Liver (tissue), 9 donors: Measurements from ENCODE around the gene MGP. TPM values are rescaled to one million over a fixed set of nuclear protein-coding genes. Genes with fewer than 3 reads are reported as not detected.
A peak's percentile ranks its signal among the peaks of the same experiment; 100 is the strongest.

Experiments used
- DNase-seq: peaks from one replicate; pipeline ENCODE4 v3.0.0-alpha.2; 2017; ENCODE audit warnings: low spot score
- H3K27ac ChIP-seq, 2 donors: one replicate each; pipeline ENCODE4 v1.7.0; 2013; ENCODE audit warnings: inconsistent platforms in 2 of 2, low read length in 2 of 2, control low read depth in 1 of 2, low read depth in 1 of 2, mild to moderate bottlenecking in 1 of 2
- H3K27me3 ChIP-seq, 4 donors: one replicate each; pipeline versions ENCODE4 v1.6.1 to v1.7.0; 2013; ENCODE audit warnings: low read length in 3 of 4, inconsistent platforms in 1 of 4, mild to moderate bottlenecking in 1 of 4, moderate library complexity in 1 of 4; ENCODE audit not compliant: control insufficient read depth in 4 of 4, insufficient read depth in 4 of 4
- H3K36me3 ChIP-seq, 4 donors: one replicate each; pipeline versions ENCODE4 v1.6.1 to v1.7.0; 2013; ENCODE audit warnings: low read length in 3 of 4, mild to moderate bottlenecking in 3 of 4, low read depth in 1 of 4, moderate library complexity in 1 of 4; ENCODE audit not compliant: control insufficient read depth in 4 of 4, insufficient read depth in 3 of 4
- H3K4me1 ChIP-seq, 4 donors: one replicate each; pipeline versions ENCODE4 v1.6.1 to v1.7.0; 2013; ENCODE audit warnings: low read length in 3 of 4, mild to moderate bottlenecking in 3 of 4, moderate library complexity in 1 of 4; ENCODE audit not compliant: control insufficient read depth in 4 of 4, insufficient read depth in 4 of 4
- H3K4me3 ChIP-seq, 3 donors: one replicate each; pipeline versions ENCODE4 v1.6.1 to v1.7.0; 2013; ENCODE audit warnings: low read length in 3 of 3, control low read depth in 1 of 3, low read depth in 1 of 3, mild to moderate bottlenecking in 1 of 3
- H3K9ac ChIP-seq, 2 donors: one replicate each; pipeline ENCODE4 v1.7.0; 2013; ENCODE audit warnings: low read length in 2 of 2, mild to moderate bottlenecking in 2 of 2, moderate library complexity in 2 of 2, control low read depth in 1 of 2, low read depth in 1 of 2
- H3K9me3 ChIP-seq, 4 donors: one replicate each; pipeline versions ENCODE4 v1.6.1 to v1.7.0; 2013; ENCODE audit warnings: low read length in 3 of 4; ENCODE audit not compliant: control insufficient read depth in 4 of 4
- CTCF ChIP-seq: fragments of 150-350 bp; IDR thresholded peaks from 2 replicates; pipeline ENCODE4 v1.5.1; 2017; ENCODE audit warnings: improper control_type of control experiment, low read depth, low read length; ENCODE audit not compliant: missing input control
- HNF4A ChIP-seq, 2 donors: conservative IDR thresholded peaks; 2 replicates each; pipeline ENCODE4 v1.6.1; 2016; ENCODE audit warnings: antibody characterized with exemption in 2 of 2, mild to moderate bottlenecking in 2 of 2
- MAX ChIP-seq: IDR thresholded peaks from 2 replicates; pipeline ENCODE4 v1.6.1; 2016; ENCODE audit warnings: antibody characterized with exemption
- REST ChIP-seq: IDR thresholded peaks from 2 replicates; pipeline ENCODE4 v1.6.1; 2016; ENCODE audit warnings: antibody characterized with exemption, mild to moderate bottlenecking
- RXRA ChIP-seq, 2 donors: IDR thresholded peaks; 2 replicates each; pipeline ENCODE4 v1.6.1; 2017 to 2018; ENCODE audit warnings: antibody characterized with exemption in 2 of 2, mild to moderate bottlenecking in 1 of 2
- SP1 ChIP-seq: IDR thresholded peaks from 2 replicates; pipeline ENCODE4 v1.6.1; 2018; ENCODE audit warnings: antibody characterized with exemption, mild to moderate bottlenecking
- TAF1 ChIP-seq: conservative IDR thresholded peaks from 2 replicates; pipeline ENCODE4 v1.6.1; 2016; ENCODE audit warnings: antibody characterized with exemption, mild to moderate bottlenecking
- WGBS: extraction: QIAGEN DNeasy Blood & Tissue Kit; methylation state at CpG from one replicate; pipeline ENCODE4 v1.1.7; 2013; 5-methylcytosine and 5-hydroxymethylcytosine counted together
- polyA plus RNA-seq, 2 donors: library from polyadenylated mRNA; stranded (reverse) in 1 of 2; unstranded in 1 of 2; fragments of 200-250 nt in 1 of 2; fragments of >200 nt in 1 of 2; fragmentation: Nextera tagmentation in 1 of 2; extraction: Ambion mirVana in 1 of 2; gene quantifications; one replicate each; pipeline versions ENCODE4 v1.2.1 to v1.2.3, GENCODE V29; 2013 to 2015
- total RNA-seq, 2 donors: library from RNA; depleted of rRNA; stranded (reverse); fragments of >200 nt; gene quantifications; one replicate each; pipeline ENCODE4 v1.2.3, GENCODE V29; 2014
- donor health status: healthy.
- donor health status: healthy.
- donor health status: healthy.
- donor health status: healthy.
- donor health status: healthy.

MGP gene
- total and polyA plus RNA-seq, 4 donors: 0.98 to 20.7 (median 11.0) TPM

DNA sequence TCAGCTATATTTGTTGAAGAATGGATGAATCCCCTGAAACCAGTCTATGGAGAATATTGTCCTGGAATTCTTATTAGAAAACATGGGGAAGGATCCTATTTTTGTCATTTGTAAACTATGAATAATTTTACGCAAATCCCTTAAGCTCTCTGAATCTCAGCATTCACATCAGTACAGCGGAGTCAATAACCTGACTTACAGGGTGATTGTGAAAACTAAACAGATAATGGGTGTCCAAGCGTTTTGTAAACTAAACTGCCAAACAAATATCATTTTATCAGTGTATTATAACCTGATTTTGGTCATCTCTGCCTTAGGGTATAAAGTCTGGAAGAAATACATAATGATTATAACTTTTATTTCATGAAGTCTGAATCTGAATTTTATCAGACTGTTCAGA is 52.3 kb downstream of the MGP start:
- 33% methylated on average over 3 of the region's 3 CpGs for WGBS
- TF ChIP-seq CTCF (no peak), REST (no peak), TAF1 (no peak), SP1 (no peak), MAX (no peak), RXRA (IDR thresholded peaks at IDR 0.05) (peak; percentile 28 to 44), HNF4A (conservative IDR thresholded peaks at IDR 0.05) (no peak)
- no peak overlapping the region for H3K4me3 ChIP-seq
- peaks cover 2 to 27% (median 20%) of the 10 kb centered on the region in 4 donors for H3K4me1 ChIP-seq
- no peaks in the 10 kb centered on the region for H3K9me3 ChIP-seq
- no peaks in the 10 kb centered on the region for H3K27me3 ChIP-seq
- no peaks in the 10 kb centered on the region for H3K36me3 ChIP-seq
- no peak for DNase-seq
- H3K9ac ChIP-seq: no peak overlapping the region
- H3K27ac ChIP-seq: peak overlapping the region in 1 of 2 donors; percentile 53

Other genes with a start within 250 kb of the MGP start
- gene GUCY2C, start 189.3 kb downstream of the MGP start, total RNA-seq: under 1 TPM in 1 of 2 donors, not detected in 1; 0.05 TPM
- under 1 TPM in 1 of 2 donors, not detected in 1; 0.01 TPM for gene GUCY2C, start 189.3 kb downstream of the MGP start, polyA plus RNA-seq
- 10 to 100 TPM; 10.9 to 13.6 TPM for gene WBP11, start 82.4 kb downstream of the MGP start, total RNA-seq
- gene WBP11, start 82.4 kb downstream of the MGP start, polyA plus RNA-seq: 10 to 100 TPM in 1 of 2 donors, 1 to 10 TPM in 1; 9.9 to 16.6 TPM
- 1 to 10 TPM in 1 of 2 donors, under 1 TPM in 1; 0.50 to 1.5 TPM for gene C12orf60, start 82.2 kb downstream of the MGP start, total RNA-seq
- 1 to 10 TPM in 1 of 2 donors, under 1 TPM in 1; 0.53 to 1.9 TPM for gene C12orf60, start 82.2 kb downstream of the MGP start, polyA plus RNA-seq
- under 1 TPM; 0.59 to 0.93 TPM for gene SMCO3, start 71.7 kb downstream of the MGP start, total RNA-seq
- under 1 TPM; 0.17 to 0.54 TPM for gene SMCO3, start 71.7 kb downstream of the MGP start, polyA plus RNA-seq
- 10 to 100 TPM; 28.3 to 40.7 TPM for gene ART4, start 42.3 kb downstream of the MGP start, total RNA-seq
- 10 to 100 TPM; 10.5 to 16.1 TPM for gene ART4, start 42.3 kb downstream of the MGP start, polyA plus RNA-seq
- 1 to 10 TPM in 1 of 2 donors, under 1 TPM in 1; 0.59 to 5.8 TPM for gene ERP27, start 52.7 kb upstream of the MGP start, total RNA-seq
- gene ERP27, start 52.7 kb upstream of the MGP start, polyA plus RNA-seq: under 1 TPM; 0.14 to 0.43 TPM
- 10 to 100 TPM; 37.6 to 66.9 TPM for gene ARHGDIB, start 75.7 kb upstream of the MGP start, total RNA-seq
- gene ARHGDIB, start 75.7 kb upstream of the MGP start, polyA plus RNA-seq: 10 to 100 TPM; 36.3 to 57.4 TPM
- not detected for gene PDE6H, start 87.2 kb upstream of the MGP start, total RNA-seq
- gene PDE6H, start 87.2 kb upstream of the MGP start, polyA plus RNA-seq: not detected